ENCODE data around the gene RBM47.
A peak's percentile ranks its signal among the peaks of the same experiment; 100 is the strongest.
"Not testable (repeated sequence)": the region's sequence is repeated elsewhere in the genome, so short reads cannot be mapped to it uniquely, and the experiment has no call there.

The RBM47 gene

GRCh38 chr4:40561543-40562177, 68.0 kb downstream of the RBM47 start:
- not testable (repeated sequence) for H3K27me3 Mint-ChIP-seq, H3K9me3 Mint-ChIP-seq
- peaks cover 72% of the 10 kb centered on the region for H3K4me1 Mint-ChIP-seq (ENCODE audit: low read depth)
- peak overlapping the region; percentile 20 for H3K4me3 Mint-ChIP-seq
- peak overlapping the region; percentile 87 for H3K27ac Mint-ChIP-seq
- intact Hi-C loops (cut with micrococcal nuclease): loop anchor here (5.0 kb wide), 1 partner anchor 66 kb away; the partner anchor contains the start of gene RBM47
- peaks cover 63% of the 10 kb centered on the region for H3K36me3 Mint-ChIP-seq (ENCODE audit: low read depth)

- intact Hi-C loops (cut with micrococcal nuclease): loop anchor here (5.0 kb wide), 1 partner anchor 67 kb away; the partner anchor contains the start of gene RBM47
- Mint-ChIP-seq H3K9me3 (no peaks in the 10 kb centered on the region), H3K4me1 (ENCODE audit: low read depth) (peaks cover 68% of the 10 kb centered on the region), H3K27ac (peak overlapping the region; percentile 87), H3K36me3 (ENCODE audit: low read depth) (peaks cover 60% of the 10 kb centered on the region), H3K4me3 (no peak overlapping the region), H3K27me3 (no peaks in the 10 kb centered on the region)
Observed at GRCh38 chr4:40559585-40560465, 69.8 kb downstream of the RBM47 start.

GRCh38 chr4:40557736-40558135, 71.9 kb downstream of the RBM47 start:
- peak overlapping the region; percentile 47 for H3K27ac Mint-ChIP-seq
- no peaks in the 10 kb centered on the region for H3K9me3 Mint-ChIP-seq
- H3K4me1 Mint-ChIP-seq (ENCODE audit: low read depth): peaks cover 69% of the 10 kb centered on the region
- H3K27me3 Mint-ChIP-seq: no peaks in the 10 kb centered on the region
- intact Hi-C loops (cut with micrococcal nuclease): no loop called here
- no peak overlapping the region for H3K4me3 Mint-ChIP-seq
- peaks cover 61% of the 10 kb centered on the region for H3K36me3 Mint-ChIP-seq (ENCODE audit: low read depth)

GRCh38 chr4:40555176-40555900, 74.3 kb downstream of the RBM47 start:
- intact Hi-C loops (cut with micrococcal nuclease): loop anchor here (2.0 kb wide), 1 partner anchor 21 kb away; no protein-coding TSS in a partner anchor
- Mint-ChIP-seq H3K4me3 (peak overlapping the region; percentile 70), H3K9me3 (no peaks in the 10 kb centered on the region), H3K4me1 (ENCODE audit: low read depth) (peaks cover 69% of the 10 kb centered on the region), H3K27ac (peak overlapping the region; percentile 93), H3K27me3 (no peaks in the 10 kb centered on the region), H3K36me3 (ENCODE audit: low read depth) (peaks cover 59% of the 10 kb centered on the region)

GRCh38 chr4:40554641-40555040, 75.0 kb downstream of the RBM47 start:
- not testable (repeated sequence) for H3K27me3 Mint-ChIP-seq, H3K9me3 Mint-ChIP-seq
- intact Hi-C loops (cut with micrococcal nuclease): loop anchor here (2.0 to 5.0 kb wide), 2 partner anchors 22 to 168 kb away; no protein-coding TSS in a partner anchor
- Mint-ChIP-seq H3K4me1 (ENCODE audit: low read depth) (peaks cover 69% of the 10 kb centered on the region), H3K27ac (peak overlapping the region; percentile 93), H3K4me3 (peak overlapping the region; percentile 70), H3K36me3 (ENCODE audit: low read depth) (peaks cover 64% of the 10 kb centered on the region)

GRCh38 chr4:40553995-40554394, 75.7 kb downstream of the RBM47 start:
- Mint-ChIP-seq H3K9me3 (no peaks in the 10 kb centered on the region), H3K4me3 (peak overlapping the region; percentile 20), H3K27ac (peak overlapping the region; percentile 93), H3K4me1 (ENCODE audit: low read depth) (peaks cover 72% of the 10 kb centered on the region), H3K27me3 (no peaks in the 10 kb centered on the region), H3K36me3 (ENCODE audit: low read depth) (peaks cover 69% of the 10 kb centered on the region)
- intact Hi-C loops (cut with micrococcal nuclease): loop anchor here (2.0 to 5.0 kb wide), 2 partner anchors 23 to 168 kb away; no protein-coding TSS in a partner anchor

- H3K36me3 Mint-ChIP-seq (ENCODE audit: low read depth): peaks cover 78% of the 10 kb centered on the region
- no peaks in the 10 kb centered on the region for H3K27me3 Mint-ChIP-seq
- peak overlapping the region; percentile 93 for H3K27ac Mint-ChIP-seq
- no peak overlapping the region for H3K4me3 Mint-ChIP-seq
- no peaks in the 10 kb centered on the region for H3K9me3 Mint-ChIP-seq
- intact Hi-C loops (cut with micrococcal nuclease): loop anchor here (5.0 kb wide), 1 partner anchor 170 kb away; no protein-coding TSS in a partner anchor
- H3K4me1 Mint-ChIP-seq (ENCODE audit: low read depth): peaks cover 86% of the 10 kb centered on the region
Observed at GRCh38 chr4:40552536-40552935, 77.1 kb downstream of the RBM47 start.

GRCh38 chr4:40551568-40552136, 78.0 kb downstream of the RBM47 start:
- H3K9me3 Mint-ChIP-seq, H3K27me3 Mint-ChIP-seq: not testable (repeated sequence)
- peaks cover 89% of the 10 kb centered on the region for H3K4me1 Mint-ChIP-seq (ENCODE audit: low read depth)
- peak overlapping the region; percentile 79 for H3K4me3 Mint-ChIP-seq
- H3K27ac Mint-ChIP-seq: peak overlapping the region; percentile 92
- intact Hi-C loops (cut with micrococcal nuclease): loop anchor here (5.0 kb wide), 1 partner anchor 171 kb away; no protein-coding TSS in a partner anchor
- H3K36me3 Mint-ChIP-seq (ENCODE audit: low read depth): peaks cover 75% of the 10 kb centered on the region

- intact Hi-C loops (cut with micrococcal nuclease): loop anchor here (5.0 kb wide), 1 partner anchor 171 kb away; no protein-coding TSS in a partner anchor
- H3K9me3 Mint-ChIP-seq: no peaks in the 10 kb centered on the region
- peak overlapping the region; percentile 79 for H3K4me3 Mint-ChIP-seq
- peaks cover 91% of the 10 kb centered on the region for H3K4me1 Mint-ChIP-seq (ENCODE audit: low read depth)
- peak overlapping the region; percentile 92 for H3K27ac Mint-ChIP-seq
- peaks cover 73% of the 10 kb centered on the region for H3K36me3 Mint-ChIP-seq (ENCODE audit: low read depth)
- H3K27me3 Mint-ChIP-seq: no peaks in the 10 kb centered on the region
Observed at GRCh38 chr4:40550948-40551462, 78.7 kb downstream of the RBM47 start.

GRCh38 chr4:40550196-40550595, 79.5 kb downstream of the RBM47 start:
- Mint-ChIP-seq H3K9me3 (no peaks in the 10 kb centered on the region), H3K27ac (peak overlapping the region; percentile 92), H3K4me1 (ENCODE audit: low read depth) (peaks cover 83% of the 10 kb centered on the region), H3K27me3 (no peaks in the 10 kb centered on the region), H3K36me3 (ENCODE audit: low read depth) (peaks cover 73% of the 10 kb centered on the region), H3K4me3 (peak overlapping the region; percentile 20)
- intact Hi-C loops (cut with micrococcal nuclease): loop anchor here (5.0 kb wide), 1 partner anchor 172 kb away; no protein-coding TSS in a partner anchor

- H3K4me3 Mint-ChIP-seq: no peak overlapping the region
- no peaks in the 10 kb centered on the region for H3K9me3 Mint-ChIP-seq
- H3K36me3 Mint-ChIP-seq (ENCODE audit: low read depth): peaks cover 80% of the 10 kb centered on the region
- H3K27me3 Mint-ChIP-seq: no peaks in the 10 kb centered on the region
- H3K4me1 Mint-ChIP-seq (ENCODE audit: low read depth): peaks cover 72% of the 10 kb centered on the region
- intact Hi-C loops (cut with micrococcal nuclease): no loop called here
- peak overlapping the region; percentile 85 for H3K27ac Mint-ChIP-seq
Observed at GRCh38 chr4:40548256-40548655, 81.4 kb downstream of the RBM47 start.

- intact Hi-C loops (cut with micrococcal nuclease): no loop called here
- Mint-ChIP-seq H3K27me3 (no peaks in the 10 kb centered on the region), H3K27ac (peak overlapping the region; percentile 85)
Observed at GRCh38 chr4:40547789-40548132, 81.9 kb downstream of the RBM47 start.

More at GRCh38 chr4:40547789-40548132, 81.9 kb downstream of the RBM47 start:
- Mint-ChIP-seq H3K4me1 (ENCODE audit: low read depth) (peaks cover 70% of the 10 kb centered on the region), H3K9me3 (no peaks in the 10 kb centered on the region), H3K4me3 (no peak overlapping the region), H3K36me3 (ENCODE audit: low read depth) (peaks cover 81% of the 10 kb centered on the region)
